Activated CD4-positive, alpha-beta T cell treated with anti-CD3 and anti-CD28 coated beads, Interleukin-2, Interleukin-4, amounts not matched to agents 100 ng/mL and 50 ng/mL, durations not matched to agents 16 hours and 8 hours (primary cell): Measurements from ENCODE around the gene SNRNP35.
"Not testable (repeated sequence)": the region's sequence is repeated elsewhere in the genome, so short reads cannot be mapped to it uniquely, and the experiment has no call there.

Experiments
- DNase-seq: peaks from one replicate; pipeline ENCODE4 v3.0.0-alpha.2; 2020; ENCODE audit warnings: low spot score

The SNRNP35 gene, protein sequence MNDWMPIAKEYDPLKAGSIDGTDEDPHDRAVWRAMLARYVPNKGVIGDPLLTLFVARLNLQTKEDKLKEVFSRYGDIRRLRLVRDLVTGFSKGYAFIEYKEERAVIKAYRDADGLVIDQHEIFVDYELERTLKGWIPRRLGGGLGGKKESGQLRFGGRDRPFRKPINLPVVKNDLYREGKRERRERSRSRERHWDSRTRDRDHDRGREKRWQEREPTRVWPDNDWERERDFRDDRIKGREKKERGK

DNA sequence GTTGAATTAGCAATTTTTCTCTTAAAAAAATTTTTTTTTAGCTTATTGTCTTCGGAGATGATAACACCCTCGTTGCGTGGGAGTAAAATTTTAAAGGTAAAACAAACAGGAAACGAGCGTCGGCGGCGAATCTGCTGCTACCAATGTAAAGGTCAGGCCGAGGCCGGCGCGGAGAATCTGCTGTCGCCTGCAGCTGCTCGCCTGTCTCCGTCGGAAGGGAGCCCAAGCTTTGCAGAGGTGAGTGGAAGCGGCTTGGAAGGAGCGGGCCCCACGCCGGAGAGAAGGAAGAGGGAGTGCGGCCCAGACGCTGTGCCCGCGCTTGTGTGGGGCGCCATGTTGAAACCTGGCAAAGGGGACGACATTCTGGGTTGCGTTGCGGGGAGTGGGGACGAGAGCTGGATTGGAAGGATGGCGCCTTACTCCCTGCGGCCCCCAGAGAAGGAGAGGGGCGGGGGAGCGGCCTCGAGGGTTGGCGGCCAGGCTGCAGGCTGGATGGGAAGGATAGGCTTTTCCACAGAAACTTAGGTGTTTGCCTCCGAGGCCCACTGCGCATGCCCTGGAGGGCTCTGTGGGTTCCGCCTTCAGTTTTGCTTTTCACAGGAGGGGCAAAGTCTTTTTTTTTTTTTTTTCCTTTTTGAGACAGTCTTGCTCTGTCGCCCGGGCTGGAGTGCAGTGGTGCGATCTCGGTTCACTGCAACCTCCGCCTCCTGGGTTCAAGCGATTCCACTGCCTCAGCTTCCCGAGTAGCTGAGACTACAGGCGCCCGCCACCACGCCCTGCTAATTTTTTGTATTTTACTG lies at the start of gene SNRNP35:
TSS of gene SNRNP35 (plus strand) at position 160 of the 800 bp plus-strand sequence. CDS start 7,402 bp downstream, outside the sequence.
- DNase-seq: peak; percentile 81

- DNase-seq: not testable (repeated sequence)
Measured at GRCh38 chr12:123408619-123409018, 49.3 kb upstream of the SNRNP35 start.

- not testable (repeated sequence) for DNase-seq
Measured at GRCh38 chr12:123409284-123410040, 48.5 kb upstream of the SNRNP35 start.

GRCh38 chr12:123410041-123410412 lies 47.9 kb upstream of the SNRNP35 start:
- DNase-seq: no peak

- DNase-seq: no peak
Measured at GRCh38 chr12:123421314-123421713, 36.6 kb upstream of the SNRNP35 start.

- peak; percentile 64 for DNase-seq
Measured at GRCh38 chr12:123427036-123427769, 30.7 kb upstream of the SNRNP35 start.

DNA sequence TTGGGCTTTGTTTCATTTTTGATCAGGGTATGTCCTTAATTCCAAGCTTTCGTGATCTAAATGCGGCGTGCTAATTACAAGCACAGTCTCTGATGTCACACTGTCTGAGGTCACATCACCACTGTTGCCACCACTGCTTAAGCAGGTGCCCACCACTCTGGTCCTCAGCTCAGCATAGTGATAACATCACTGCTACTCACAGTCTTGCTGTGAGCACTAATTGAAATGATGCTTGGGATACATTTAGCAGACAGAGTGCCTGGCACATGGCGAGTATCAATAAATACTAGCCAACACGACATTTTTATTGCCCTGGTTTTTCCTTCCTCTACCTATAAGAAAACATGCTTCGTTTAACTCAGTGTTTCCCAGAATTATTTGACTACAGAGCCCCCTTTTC lies 29.3 kb upstream of the SNRNP35 start:
- DNase-seq: no peak

DNA sequence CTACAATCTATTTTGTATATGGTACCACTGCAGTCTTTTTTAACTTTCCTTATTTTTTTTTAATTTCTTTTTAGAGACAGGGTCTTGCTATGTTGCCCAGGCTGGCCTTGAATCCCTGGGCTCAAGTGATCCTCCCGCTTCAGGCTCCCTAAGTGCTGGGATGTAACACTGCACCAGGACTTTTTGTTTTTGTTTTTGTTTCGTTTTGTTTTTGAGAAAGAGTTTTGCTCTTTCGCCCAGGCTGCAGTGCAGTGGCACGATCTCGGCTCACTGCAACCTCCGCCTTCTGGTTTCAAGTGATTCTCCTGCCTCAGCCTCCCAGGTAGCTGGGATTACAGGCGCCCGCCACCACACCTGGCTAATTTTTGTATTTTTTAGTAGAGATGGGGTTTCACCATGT lies 28.8 kb upstream of the SNRNP35 start:
- DNase-seq: not testable (repeated sequence)

DNA sequence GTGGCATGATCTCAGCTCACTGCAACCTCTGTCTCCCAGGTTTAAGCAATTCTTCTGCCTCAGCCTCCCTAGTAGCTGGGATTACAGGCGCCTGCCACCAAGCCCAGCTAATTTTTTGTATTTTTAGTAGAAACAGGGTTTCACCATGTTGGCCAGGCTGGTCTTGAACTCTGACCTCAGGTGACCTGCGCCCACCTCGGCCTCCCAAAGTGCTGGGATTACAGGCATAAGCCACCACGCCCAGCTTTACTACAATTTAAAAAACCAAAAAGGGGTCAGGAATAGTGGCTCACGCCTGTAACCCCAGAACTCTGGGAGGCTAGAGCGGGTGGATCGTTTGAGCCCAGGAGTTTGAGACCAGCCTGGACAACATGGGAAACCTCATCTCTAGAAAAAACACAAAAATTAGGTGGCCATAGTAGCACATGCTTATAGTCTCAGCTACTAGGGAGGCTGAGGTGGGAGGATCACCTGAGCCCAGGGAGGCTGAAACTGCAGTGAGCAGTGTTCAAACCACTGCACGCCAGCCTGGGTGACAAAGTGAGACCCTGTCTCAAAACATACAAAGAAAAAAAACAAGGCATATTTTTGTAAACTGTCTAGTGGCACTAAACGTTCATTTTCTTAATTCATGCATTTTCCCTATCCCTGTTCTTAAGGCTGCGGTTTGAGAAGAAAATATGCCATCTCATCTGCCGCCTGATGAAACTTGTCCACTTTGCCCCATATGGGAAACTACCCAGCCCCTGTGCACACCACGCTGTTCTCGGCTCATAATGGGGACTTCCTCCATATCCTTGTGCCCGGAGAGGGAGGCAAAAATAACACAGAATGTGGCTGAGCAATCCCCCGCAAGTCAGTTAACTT lies 25.8 kb upstream of the SNRNP35 start:
- DNase-seq: peak; percentile 57

DNA sequence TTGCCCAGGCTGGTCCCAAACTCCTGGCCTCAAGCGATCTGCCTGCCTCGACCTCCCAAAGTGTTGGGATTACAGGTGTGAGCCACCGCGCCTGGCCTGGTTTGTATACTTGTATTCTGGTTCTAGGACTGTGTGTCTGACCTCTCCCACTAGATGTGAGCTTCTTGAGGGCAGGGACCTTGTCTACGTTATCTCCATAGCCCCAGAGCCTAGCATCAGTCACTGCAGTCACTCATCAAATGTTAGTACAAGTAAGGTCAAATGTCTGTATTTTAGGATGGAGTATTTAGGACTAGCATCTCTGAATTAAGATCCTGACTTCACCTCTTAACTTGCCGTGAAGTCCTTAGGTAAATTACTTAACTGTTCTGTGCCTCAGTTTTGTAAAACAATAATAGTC lies 24.3 kb upstream of the SNRNP35 start:
- no peak for DNase-seq

DNA sequence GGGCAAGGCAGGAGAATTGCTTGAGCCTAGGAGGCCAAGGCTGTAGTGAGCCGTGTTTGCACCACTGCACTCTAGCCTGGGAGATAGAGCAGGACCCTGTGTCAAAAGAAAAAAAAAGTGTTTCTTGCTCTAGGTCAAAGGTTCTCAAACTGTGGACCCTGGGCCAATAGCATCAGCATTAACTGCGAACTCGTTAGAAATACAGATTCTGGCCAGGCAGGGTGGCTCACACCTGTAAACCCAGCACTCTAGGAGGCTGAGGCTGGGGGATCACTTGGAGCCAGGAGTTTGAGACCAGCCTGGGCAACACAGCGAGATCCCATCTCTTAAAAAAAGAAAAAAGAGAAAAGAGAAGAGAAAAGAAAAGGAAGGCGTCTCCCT lies 22.3 kb upstream of the SNRNP35 start:
- DNase-seq: no peak

GRCh38 chr12:123436017-123436964 lies 21.6 kb upstream of the SNRNP35 start, which contains the start of gene RILPL2:
Gene RILPL2 (minus strand): TSS chr12:123436684. CDS start chr12:123436420, 264 bp downstream.
- DNase-seq: peak; percentile 94

DNA sequence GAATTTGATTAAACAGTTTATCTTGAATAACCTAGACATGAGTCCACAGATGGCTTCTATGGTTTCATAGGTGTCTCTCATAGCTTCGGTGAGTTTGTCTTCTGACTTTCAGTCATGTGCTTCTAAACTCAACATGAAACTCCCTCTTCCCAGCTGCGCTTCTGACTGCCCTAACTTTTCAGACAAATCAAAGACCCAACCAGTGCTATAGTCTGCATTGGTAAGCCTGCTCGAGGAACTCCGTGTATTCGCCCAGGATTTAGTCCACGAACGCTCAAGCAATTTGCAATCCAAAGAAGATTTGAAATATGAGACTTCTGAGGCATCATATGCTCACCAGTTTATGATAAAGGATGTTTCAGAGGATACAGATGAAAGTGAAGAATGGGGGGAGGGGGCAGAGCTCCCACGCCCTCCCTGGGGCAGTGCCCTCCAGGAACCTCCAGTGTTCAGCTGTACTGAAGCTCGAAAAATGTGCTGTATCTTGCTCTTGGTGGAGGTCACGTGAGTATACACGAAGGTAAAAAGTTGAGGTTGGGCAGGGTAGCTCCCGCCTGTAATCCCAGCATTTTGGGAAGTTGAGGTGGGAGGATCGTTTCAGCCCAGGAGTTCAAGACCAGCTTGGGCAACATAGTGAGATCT lies 16.3 kb upstream of the SNRNP35 start:
- DNase-seq: no peak

GRCh38 chr12:123442774-123443173 lies 15.2 kb upstream of the SNRNP35 start:
- DNase-seq: no peak

DNA sequence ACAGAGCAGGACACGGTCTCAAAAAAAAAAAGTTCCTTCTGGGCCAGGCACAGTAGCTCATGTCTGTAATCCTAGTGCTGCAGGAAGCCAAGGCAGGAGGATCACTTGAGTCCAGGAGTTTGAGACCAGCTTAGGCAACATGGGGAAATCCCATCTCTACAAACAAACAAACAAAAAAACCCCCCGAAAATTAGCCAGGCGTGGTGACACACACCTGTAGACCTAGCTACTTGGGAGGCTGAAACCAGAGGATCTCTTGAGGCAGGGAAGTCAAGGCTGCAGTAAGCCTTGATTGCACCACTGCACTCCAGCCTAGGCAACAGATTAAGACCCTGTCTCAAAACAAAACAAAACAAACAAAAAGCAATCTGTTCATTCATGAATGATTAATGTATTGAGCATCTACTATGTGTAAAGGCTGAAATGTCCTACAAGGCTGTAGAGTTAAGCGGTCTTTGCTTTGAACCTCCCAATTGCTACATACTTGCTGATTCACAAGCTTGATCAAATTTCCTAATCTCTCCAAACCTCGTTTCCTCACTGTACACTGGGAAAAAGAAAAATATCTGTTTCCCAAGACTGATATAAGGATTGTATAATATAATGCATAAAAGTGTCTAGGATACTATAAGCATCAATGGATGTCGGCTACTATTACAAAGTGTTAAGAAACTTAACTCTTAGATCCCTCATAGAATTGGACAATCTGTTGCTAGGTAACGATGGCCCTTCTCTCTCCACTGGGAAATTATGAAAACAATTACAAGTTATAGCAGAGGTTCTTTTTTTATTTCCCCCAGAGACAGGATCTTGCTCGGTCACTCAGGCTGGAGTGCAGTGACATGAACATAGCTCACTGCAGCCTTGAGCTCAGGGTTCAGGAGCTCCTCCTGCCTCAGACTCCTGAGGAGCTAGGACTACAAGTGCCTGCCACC lies 13.6 kb upstream of the SNRNP35 start:
- DNase-seq: no peak

DNA sequence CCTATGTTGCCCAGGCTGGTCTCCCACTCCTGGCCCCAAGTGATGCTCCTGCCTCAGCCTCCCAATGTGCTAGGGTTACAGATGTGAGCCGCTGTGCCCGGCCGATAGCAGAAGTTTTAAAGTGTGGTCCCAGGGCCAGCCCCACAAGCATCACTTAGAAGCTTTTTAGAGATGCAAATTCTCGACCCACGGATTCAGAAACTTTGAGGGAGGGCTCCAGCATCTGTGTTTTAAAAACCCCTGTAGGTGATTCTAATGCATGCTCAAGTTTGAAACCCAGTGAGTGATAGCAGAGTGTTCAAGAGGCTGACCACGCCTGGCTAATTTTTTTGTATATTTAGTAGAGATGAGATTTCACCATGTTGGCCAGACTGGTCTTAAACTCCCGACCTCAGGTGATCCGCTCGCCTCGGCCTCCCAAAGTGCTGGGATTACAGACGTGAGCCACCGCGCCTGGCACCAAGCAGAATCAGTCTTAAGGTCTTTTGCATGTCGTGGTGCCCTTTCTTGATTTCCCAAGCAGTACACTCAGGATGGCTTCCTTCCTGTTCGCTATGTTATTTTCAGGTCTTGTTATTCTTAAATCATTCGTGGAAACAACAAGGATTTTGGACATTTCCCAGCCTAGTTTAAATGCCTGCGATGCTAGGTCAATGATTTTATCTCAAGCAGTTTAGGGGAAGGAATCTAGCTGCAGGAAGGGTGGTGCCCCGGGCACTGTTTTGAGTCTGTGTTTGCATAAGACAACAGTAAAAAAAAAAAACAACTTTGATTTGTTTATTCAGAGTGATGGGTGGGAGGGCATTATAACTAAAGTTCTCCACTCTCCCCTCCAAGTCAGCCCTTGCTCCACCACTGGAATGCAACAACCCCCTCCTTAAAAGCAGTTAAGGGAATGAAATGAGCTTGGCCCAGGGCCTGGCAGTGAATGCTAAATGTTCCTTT lies 12.3 kb upstream of the SNRNP35 start:
- DNase-seq: no peak

DNA sequence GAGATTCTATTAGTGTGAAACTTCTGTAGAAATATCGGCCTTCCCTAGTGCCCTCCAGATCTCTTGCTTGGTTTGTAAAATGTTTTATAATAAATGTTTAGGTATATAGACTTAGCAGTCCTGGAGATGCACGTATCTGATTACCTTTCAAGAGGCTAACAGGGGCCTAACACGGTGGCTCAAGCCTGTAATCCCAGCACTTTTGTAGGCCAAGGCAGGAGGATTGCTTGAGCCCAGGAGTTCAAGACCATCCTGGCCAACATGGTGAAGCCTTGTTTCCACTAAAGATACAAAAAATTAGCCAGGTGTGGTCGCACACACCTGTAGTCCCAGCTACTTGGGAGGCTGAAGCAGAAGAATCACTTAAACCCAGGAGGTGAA lies 11.6 kb upstream of the SNRNP35 start:
- no peak for DNase-seq
